Mesendoderm (in vitro differentiated cells): Measurements from ENCODE around the gene TRIM16.
"Not testable (repeated sequence)": the region's sequence is repeated elsewhere in the genome, so short reads cannot be mapped to it uniquely, and the experiment has no call there.

Experiments used
- DNase-seq: peaks from one replicate; pipeline ENCODE4 v3.0.0; 2013
- H2AK5ac ChIP-seq: 2 replicates; pipeline ENCODE4 v1.6.1; 2013; ENCODE audit warnings: low read length, inconsistent platforms
- H2BK120ac ChIP-seq: 2 replicates; pipeline ENCODE4 v1.6.1; 2013; ENCODE audit warnings: low read depth, mild to moderate bottlenecking, low read length, moderate library complexity, mixed read lengths
- H2BK15ac ChIP-seq: replicated peaks from 2 replicates; pipeline ENCODE4 v1.6.1; 2013; ENCODE audit warnings: low read depth, mild to moderate bottlenecking, moderate library complexity
- H2BK5ac ChIP-seq: 2 replicates; pipeline ENCODE4 v1.6.1; 2013; ENCODE audit warnings: low read length, inconsistent platforms
- H3K18ac ChIP-seq: 2 replicates; pipeline ENCODE4 v1.6.1; 2013; ENCODE audit warnings: mild to moderate bottlenecking, low read length, mixed read lengths
- H3K23ac ChIP-seq: one replicate; pipeline ENCODE4 v1.6.1; 2013; ENCODE audit warnings: low read length
- H3K27ac ChIP-seq: 2 replicates; pipeline ENCODE4 v1.5.1; 2013; ENCODE audit warnings: low read depth, mild to moderate bottlenecking, inconsistent platforms, low read length, moderate library complexity
- H3K27me3 ChIP-seq: 2 replicates; pipeline ENCODE4 v1.6.1; 2013; ENCODE audit warnings: low read length, control low read depth, mild to moderate bottlenecking, inconsistent platforms; ENCODE audit not compliant: insufficient read depth, poor library complexity
- H3K36me3 ChIP-seq: 2 replicates; pipeline ENCODE4 v1.6.1; 2013; ENCODE audit warnings: low read length, inconsistent platforms; ENCODE audit not compliant: control insufficient read depth, insufficient read depth
- H3K4ac ChIP-seq: one replicate; pipeline ENCODE4 v1.6.1; 2013; ENCODE audit warnings: low read depth, mild to moderate bottlenecking, low read length, moderate library complexity
- H3K4me1 ChIP-seq: 2 replicates; pipeline ENCODE4 v1.6.1; 2013; ENCODE audit warnings: low read depth, low read length, inconsistent platforms; ENCODE audit not compliant: control insufficient read depth
- H3K4me2 ChIP-seq: 2 replicates; pipeline ENCODE4 v1.6.1; 2013; ENCODE audit warnings: low read length
- H3K4me3 ChIP-seq: 2 replicates; pipeline ENCODE4 v1.5.1; 2013; ENCODE audit warnings: mild to moderate bottlenecking, low read length
- H3K56ac ChIP-seq: one replicate; pipeline ENCODE4 v1.6.1; 2013; ENCODE audit warnings: low read length
- H3K79me1 ChIP-seq: 2 replicates; pipeline ENCODE4 v1.6.1; 2013; ENCODE audit warnings: low read length, inconsistent platforms
- H3K79me2 ChIP-seq: 2 replicates; pipeline ENCODE4 v1.6.1; 2013; ENCODE audit warnings: mild to moderate bottlenecking, low read length; ENCODE audit not compliant: control insufficient read depth, insufficient read depth
- H3K9ac ChIP-seq: 2 replicates; pipeline ENCODE4 v1.6.1; 2013; ENCODE audit warnings: low read length, inconsistent platforms
- H4K5ac ChIP-seq: one replicate; pipeline ENCODE4 v1.6.1; 2013; ENCODE audit warnings: low read length
- H4K8ac ChIP-seq: one replicate; pipeline ENCODE4 v1.6.1; 2013; ENCODE audit warnings: low read depth, mild to moderate bottlenecking, control low read depth, low read length, moderate library complexity
- WGBS: extraction: QIAGEN DNeasy Blood & Tissue Kit; methylation state at CpG from one replicate; pipeline ENCODE4 v1.1.7; 2013; ENCODE audit warnings: low lambda C conversion rate, missing lambda C conversion rate; ENCODE audit not compliant: insufficient coverage; ENCODE audit errors: extremely low coverage; 5-methylcytosine and 5-hydroxymethylcytosine counted together

The TRIM16 gene

DNA sequence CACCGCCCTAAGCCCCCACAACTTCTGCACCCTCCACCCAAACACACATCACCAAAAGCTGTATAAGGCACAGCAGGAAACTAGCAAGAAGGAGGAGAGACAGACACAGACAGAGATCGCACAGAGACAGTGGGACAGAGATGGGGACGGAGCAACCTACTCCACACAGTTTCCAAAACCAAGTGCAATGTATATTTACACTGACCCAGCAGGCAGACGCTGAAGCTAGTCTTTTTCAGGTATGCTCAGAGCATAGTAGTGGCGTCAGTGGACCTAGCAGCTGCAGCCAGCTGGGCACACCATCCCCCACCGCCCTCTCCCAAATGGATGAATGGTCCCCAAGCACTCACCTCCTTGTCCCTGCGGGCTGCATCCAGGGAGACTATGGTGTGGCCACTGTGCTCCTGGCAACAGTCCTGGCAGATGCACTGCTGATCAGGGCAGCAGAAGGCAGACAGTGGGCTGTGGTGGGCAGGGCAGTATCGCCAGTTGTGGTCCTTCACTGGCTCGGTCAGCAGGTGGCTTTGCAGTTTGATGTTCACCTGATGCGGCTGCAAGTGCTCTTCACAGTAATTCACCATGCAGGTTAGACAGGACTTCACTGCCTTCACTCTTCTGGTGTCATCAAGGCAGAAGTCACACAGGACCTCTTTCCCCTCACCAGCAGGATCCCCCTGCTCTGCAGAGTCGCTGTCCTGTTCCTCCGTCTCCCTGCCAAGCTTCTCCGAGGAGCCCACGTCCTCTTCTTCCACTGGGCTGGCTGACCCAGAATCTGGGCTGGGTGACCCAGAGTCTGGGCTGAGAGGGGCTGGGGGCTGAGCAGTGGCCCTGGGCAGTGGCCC lies 33.1 kb downstream of the TRIM16 start:
- Histone ChIP-seq H3K79me2 (no peaks in the 10 kb centered on the region), H2AK5ac (no peak overlapping the region), H3K18ac (no peak overlapping the region), H4K5ac (no peak overlapping the region), H2BK15ac (no peak overlapping the region), H3K9ac (no peak overlapping the region), H3K56ac (no peak overlapping the region), H3K27me3 (no peaks in the 10 kb centered on the region), H3K4me1 (no peaks in the 10 kb centered on the region), H3K4me3 (no peak overlapping the region), H2BK5ac (no peak overlapping the region), H3K4me2 (no peak overlapping the region), H3K36me3 (no peaks in the 10 kb centered on the region), H3K23ac (no peak overlapping the region), H3K79me1 (no peaks in the 10 kb centered on the region), H2BK120ac (no peak overlapping the region), H4K8ac (no peak overlapping the region), H3K4ac (no peak overlapping the region), H3K27ac (no peak overlapping the region)
- no peak for DNase-seq
- no CpG with 5 or more reads among the region's 14 CpGs for WGBS

DNA sequence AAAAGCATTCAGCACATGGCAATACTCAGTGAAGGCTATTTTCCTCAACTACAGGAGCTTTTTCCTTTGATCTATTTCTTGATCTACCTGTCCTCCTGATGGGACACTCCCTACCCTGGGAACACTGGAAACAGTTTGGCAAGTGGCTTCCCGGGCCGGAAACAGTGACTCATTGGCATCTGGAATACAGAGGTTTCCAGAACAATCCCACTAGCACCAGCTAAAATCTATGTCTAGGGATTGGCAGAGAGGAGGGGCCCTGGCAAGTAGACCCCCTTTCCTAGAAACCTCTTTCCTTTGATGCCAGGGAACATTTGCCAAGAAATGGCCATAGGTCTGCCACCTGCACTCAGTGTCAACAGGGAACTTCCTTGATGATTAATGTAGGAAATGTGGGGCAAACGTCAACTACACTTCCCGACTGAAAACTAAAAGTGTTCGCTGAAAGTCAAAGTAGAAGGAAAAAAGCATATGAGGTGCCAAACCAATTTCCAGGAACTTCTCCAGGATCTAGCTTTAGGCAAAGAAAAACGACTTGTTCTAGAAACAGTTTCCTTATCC lies 34.2 kb downstream of the TRIM16 start:
- Histone ChIP-seq H3K23ac (no peak overlapping the region), H3K27me3 (no peaks in the 10 kb centered on the region), H3K18ac (no peak overlapping the region), H2BK15ac (no peak overlapping the region), H3K4me2 (no peak overlapping the region), H3K36me3 (no peaks in the 10 kb centered on the region), H3K9ac (no peak overlapping the region), H2BK5ac (no peak overlapping the region), H3K4me3 (no peak overlapping the region), H4K5ac (no peak overlapping the region), H3K27ac (no peak overlapping the region), H3K79me2 (no peaks in the 10 kb centered on the region), H3K4ac (no peak overlapping the region), H2BK120ac (no peak overlapping the region), H3K4me1 (no peaks in the 10 kb centered on the region), H2AK5ac (no peak overlapping the region), H4K8ac (no peak overlapping the region), H3K79me1 (no peaks in the 10 kb centered on the region), H3K56ac (no peak overlapping the region)
- DNase-seq: peak; percentile 39
- no CpG with 5 or more reads among the region's 6 CpGs for WGBS

- no peak overlapping the region for H3K56ac ChIP-seq
- no peak overlapping the region for H4K8ac ChIP-seq
- H2BK5ac ChIP-seq: no peak overlapping the region
- no peaks in the 10 kb centered on the region for H3K79me1 ChIP-seq
- H3K23ac ChIP-seq: no peak overlapping the region
- DNase-seq: no peak
- no CpG with 5 or more reads among the region's 5 CpGs for WGBS
- H3K4me2 ChIP-seq: no peak overlapping the region
- no peak overlapping the region for H2BK15ac ChIP-seq
- no peaks in the 10 kb centered on the region for H3K4me1 ChIP-seq
- no peaks in the 10 kb centered on the region for H3K27me3 ChIP-seq
- H3K4me3 ChIP-seq: no peak overlapping the region
- no peak overlapping the region for H2BK120ac ChIP-seq
- H3K36me3 ChIP-seq: no peaks in the 10 kb centered on the region
- H3K9ac ChIP-seq: no peak overlapping the region
- no peak overlapping the region for H3K27ac ChIP-seq
- H3K18ac ChIP-seq: no peak overlapping the region
- H4K5ac ChIP-seq: no peak overlapping the region
- H3K4ac ChIP-seq: no peak overlapping the region
- no peak overlapping the region for H2AK5ac ChIP-seq
- no peaks in the 10 kb centered on the region for H3K79me2 ChIP-seq
Measured at GRCh38 chr17:15648386-15648785, 35.7 kb downstream of the TRIM16 start.

DNA sequence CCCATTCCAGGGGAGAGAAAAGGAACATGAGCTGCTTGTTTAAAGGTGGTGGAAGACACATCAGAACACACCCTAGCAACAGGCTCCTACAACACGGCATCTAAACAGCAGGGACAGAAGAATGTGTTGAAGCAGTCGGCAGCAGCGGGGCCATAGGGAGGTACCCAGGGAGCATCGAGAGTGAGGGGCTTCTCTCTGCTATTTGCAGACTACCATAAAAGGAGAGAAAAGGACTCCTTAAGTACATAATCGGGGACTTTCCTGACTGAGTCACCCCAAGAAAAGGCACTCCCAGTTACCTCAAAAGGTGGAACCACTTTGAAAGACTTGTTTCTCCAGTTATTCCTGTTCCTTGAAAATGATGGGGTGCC lies 38.2 kb downstream of the TRIM16 start:
- peak; percentile 82 for DNase-seq
- not testable (repeated sequence) for H3K79me2 ChIP-seq, H2BK120ac ChIP-seq, H3K56ac ChIP-seq, H3K18ac ChIP-seq, H3K9ac ChIP-seq, H4K8ac ChIP-seq, H3K23ac ChIP-seq, H3K27ac ChIP-seq, H3K4me3 ChIP-seq, H3K36me3 ChIP-seq, H3K4me1 ChIP-seq, H2AK5ac ChIP-seq, H3K4me2 ChIP-seq, H3K4ac ChIP-seq, H3K27me3 ChIP-seq, H2BK5ac ChIP-seq, H4K5ac ChIP-seq, H2BK15ac ChIP-seq, H3K79me1 ChIP-seq
- no CpG with 5 or more reads among the region's 5 CpGs for WGBS

DNA sequence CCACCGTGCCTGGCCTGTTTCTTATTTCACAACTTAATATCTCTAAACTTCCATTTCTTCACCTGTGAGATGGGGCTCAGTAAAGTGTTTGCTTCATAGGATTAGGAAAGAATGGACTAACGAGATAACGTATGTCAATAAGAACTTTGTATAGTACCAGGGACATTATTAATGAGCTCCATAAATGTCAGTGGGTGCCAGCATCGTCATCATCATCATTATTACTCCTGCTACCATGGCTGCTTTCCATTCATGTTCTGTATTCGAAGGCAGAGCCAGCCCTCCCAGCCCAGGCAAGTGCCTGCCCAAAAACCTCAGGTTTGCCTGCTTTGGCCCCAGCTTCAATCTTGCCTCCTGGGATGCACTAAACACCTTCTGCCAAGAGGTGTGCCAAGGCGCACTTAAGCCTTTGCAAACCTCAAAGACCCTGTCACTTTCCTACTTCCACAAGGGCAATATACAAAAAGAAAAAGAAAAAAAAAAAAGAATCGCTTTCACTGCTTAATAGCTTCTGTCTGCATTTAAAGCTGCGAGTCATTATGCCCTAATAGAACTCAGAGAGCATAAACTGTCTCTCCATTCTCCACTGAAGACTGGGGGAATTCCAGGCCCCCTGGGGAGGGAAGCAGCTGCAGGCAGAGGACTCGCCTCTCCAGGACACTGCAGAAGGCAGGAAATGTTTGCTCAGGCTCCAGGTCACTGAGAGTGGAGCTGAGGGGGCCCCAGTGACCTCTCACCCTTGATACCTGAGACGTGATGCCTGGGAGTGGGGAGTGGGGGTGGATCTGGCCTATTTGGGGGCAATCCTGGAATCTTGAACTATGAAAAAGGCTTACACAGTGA lies 38.8 kb downstream of the TRIM16 start:
- WGBS: no CpG with 5 or more reads among the region's 10 CpGs
- DNase-seq: peak; percentile 74
- H3K4me2 ChIP-seq, H3K79me2 ChIP-seq, H3K4me3 ChIP-seq, H2BK15ac ChIP-seq, H4K5ac ChIP-seq, H3K27me3 ChIP-seq, H3K4ac ChIP-seq, H2BK120ac ChIP-seq, H3K79me1 ChIP-seq, H4K8ac ChIP-seq, H3K23ac ChIP-seq, H3K56ac ChIP-seq, H3K27ac ChIP-seq, H2BK5ac ChIP-seq, H3K36me3 ChIP-seq, H2AK5ac ChIP-seq, H3K18ac ChIP-seq, H3K4me1 ChIP-seq, H3K9ac ChIP-seq: not testable (repeated sequence)
